Ascending aorta (tissue), 2 donors: ENCODE measurements around the gene NME8. TPM values are rescaled to one million over a fixed set of nuclear protein-coding genes. Genes with fewer than 3 reads are reported as not detected.

Experiments used
- DNase-seq, 2 donors: peaks; one replicate each; pipeline ENCODE4 v3.0.0-alpha.2; 2019; ENCODE audit warnings: low spot score in 2 of 2
- H3K27ac ChIP-seq, 2 donors: fragments of 200-600 bp; sonication (generic); one replicate each; pipeline ENCODE4 v1.5.1; 2016 to 2017; ENCODE audit warnings: mild to moderate bottlenecking in 1 of 2
- H3K27me3 ChIP-seq: fragments of 200-600 bp; sonication (generic); one replicate; pipeline ENCODE4 v1.5.1; 2017
- H3K36me3 ChIP-seq, 2 donors: fragments of 200-600 bp; sonication (generic); one replicate each; pipeline ENCODE4 v1.5.1; 2016
- H3K4me1 ChIP-seq, 2 donors: fragments of 200-600 bp; sonication (generic); one replicate each; pipeline ENCODE4 v1.5.1; 2016 to 2017; ENCODE audit warnings: mild to moderate bottlenecking in 1 of 2
- H3K4me3 ChIP-seq, 2 donors: fragments of 200-600 bp; sonication (generic); one replicate each; pipeline ENCODE4 v1.5.1; 2016 to 2017; ENCODE audit warnings: mild to moderate bottlenecking in 1 of 2
- H3K9me3 ChIP-seq, 2 donors: fragments of 200-600 bp; sonication (generic); one replicate each; pipeline ENCODE4 v1.5.1; 2016
- CTCF ChIP-seq, 3 experiments: fragments of 200-600 bp in 2 of 3; fragments of 450-650 bp in 1 of 3; sonication (generic) in 2 of 3; IDR thresholded peaks; one replicate each; pipeline ENCODE4 v1.5.1; 2016 to 2019; ENCODE audit warnings: antibody characterized with exemption in 3 of 3, mild to moderate bottlenecking in 1 of 3, moderate library complexity in 1 of 3
- intact Hi-C: fragments of 100-400 bp; cut with DNase I; formaldehyde crosslinking; loops from one replicate; pipeline ENCODE4 v1.15.1; 2023
- total RNA-seq: library from RNA; depleted of rRNA; stranded (reverse); fragments of >200 nt; gene quantifications from one replicate; pipeline ENCODE4 v1.1.0, GENCODE V29; 2016

The NME8 gene
- total RNA-seq, 1 donor from 2014 or later = 0.96 TPM

- intact Hi-C loops = no loop called here
- no peak for TF ChIP-seq CTCF (IDR thresholded peaks at IDR 0.05)
- H3K27me3 ChIP-seq = no peaks in the 10 kb centered on the region
These were observed 21.6 kb upstream of the NME8 start for GRCh38 chr7:37826825-37827224.

GRCh38 chr7:37831244-37831643 is 17.2 kb upstream of the NME8 start:
- intact Hi-C loops = loop anchor here (5.0 to 10.0 kb wide), 2 partner anchors 594 to 626 kb away; no protein-coding TSS in a partner anchor
- no peak for TF ChIP-seq CTCF (IDR thresholded peaks at IDR 0.05)
- H3K27ac ChIP-seq = no peak overlapping the region
- no peaks in the 10 kb centered on the region for H3K9me3 ChIP-seq
- H3K4me3 ChIP-seq = no peak overlapping the region
- no peaks in the 10 kb centered on the region for H3K27me3 ChIP-seq
- H3K36me3 ChIP-seq = no peaks in the 10 kb centered on the region
- no peak for DNase-seq
- H3K4me1 ChIP-seq = no peaks in the 10 kb centered on the region

More at GRCh38 chr7:37826825-37827224, 21.6 kb upstream of the NME8 start:
- no peaks in the 10 kb centered on the region for H3K9me3 ChIP-seq
- DNase-seq = no peak
- H3K4me1 ChIP-seq = no peaks in the 10 kb centered on the region
- no peak overlapping the region for H3K4me3 ChIP-seq
- no peak overlapping the region for H3K27ac ChIP-seq
- no peaks in the 10 kb centered on the region for H3K36me3 ChIP-seq

- Histone ChIP-seq H3K27me3 (no peaks in the 10 kb centered on the region), H3K9me3 (no peaks in the 10 kb centered on the region), H3K4me3 (no peak overlapping the region), H3K27ac (no peak overlapping the region), H3K4me1 (no peaks in the 10 kb centered on the region), H3K36me3 (no peaks in the 10 kb centered on the region)
- peak in 1 of 3 experiments; percentile 13 for TF ChIP-seq CTCF (IDR thresholded peaks at IDR 0.05)
- DNase-seq = peak; percentile 38 to 78
- intact Hi-C loops = loop anchor here (2.0 to 10.0 kb wide), 3 partner anchors 205 to 627 kb away; no protein-coding TSS in a partner anchor
These were observed 16.2 kb upstream of the NME8 start for GRCh38 chr7:37832194-37832593.

GRCh38 chr7:37833107-37833817 is 15.1 kb upstream of the NME8 start:
- intact Hi-C loops = loop anchor here (2.0 to 10.0 kb wide), 3 partner anchors 206 to 628 kb away; no protein-coding TSS in a partner anchor
- Histone ChIP-seq H3K36me3 (no peaks in the 10 kb centered on the region), H3K9me3 (no peaks in the 10 kb centered on the region), H3K4me3 (peak overlapping the region; percentile 34 to 45), H3K27me3 (no peaks in the 10 kb centered on the region), H3K4me1 (no peaks in the 10 kb centered on the region), H3K27ac (no peak overlapping the region)
- TF ChIP-seq CTCF (IDR thresholded peaks at IDR 0.05) = peak; percentile 47 to 80 (median 66)
- DNase-seq = no peak

GRCh38 chr7:37833818-37834146 is 14.6 kb upstream of the NME8 start:
- Histone ChIP-seq H3K36me3 (no peaks in the 10 kb centered on the region), H3K9me3 (no peaks in the 10 kb centered on the region), H3K27me3 (no peaks in the 10 kb centered on the region), H3K4me3 (no peak overlapping the region), H3K27ac (no peak overlapping the region), H3K4me1 (no peaks in the 10 kb centered on the region)
- intact Hi-C loops = loop anchor here (2.0 to 10.0 kb wide), 3 partner anchors 207 to 629 kb away; no protein-coding TSS in a partner anchor
- TF ChIP-seq CTCF (IDR thresholded peaks at IDR 0.05) = no peak
- no peak for DNase-seq
